PFSK-1 (cell line): ENCODE measurements around the gene NMBR. TPM values are rescaled to one million over a fixed set of nuclear protein-coding genes. Genes with fewer than 3 reads are reported as not detected.

ENCODE experiments used
- FOXP2 ChIP-seq: optimal IDR thresholded peaks from 2 replicates; pipeline ENCODE3; 2011; ENCODE audit warnings: borderline replicate concordance, control low read depth, inconsistent platforms; ENCODE audit not compliant: insufficient read depth; ENCODE audit errors: extremely low read length, extremely low read depth
- POLR2AphosphoS5 ChIP-seq: IDR thresholded peaks from 2 replicates; pipeline ENCODE4 v1.6.1; 2012; ENCODE audit warnings: low read depth, mild to moderate bottlenecking, control low read depth, low read length, moderate library complexity
- REST ChIP-seq, 2 experiments: IDR thresholded peaks; 2 replicates each; pipeline versions ENCODE4 v1.6.1 to v1.8.0; 2011 to 2012; ENCODE audit warnings: low read depth in 2 of 2, low read length in 2 of 2, control low read depth in 1 of 2, inconsistent platforms in 1 of 2, mild to moderate bottlenecking in 1 of 2, moderate library complexity in 1 of 2; ENCODE audit not compliant: insufficient read depth in 1 of 2
- SIN3A ChIP-seq: IDR thresholded peaks from 2 replicates; pipeline ENCODE4 v1.6.1; 2012; ENCODE audit warnings: mild to moderate bottlenecking, low read length, moderate library complexity, borderline replicate concordance; ENCODE audit not compliant: insufficient read depth
- TAF1 ChIP-seq: IDR thresholded peaks from 2 replicates; pipeline ENCODE4 v1.6.1; 2012; ENCODE audit warnings: low read length, control low read depth, borderline replicate concordance; ENCODE audit not compliant: insufficient read depth
- polyA plus RNA-seq: library from polyadenylated mRNA; unstranded; fragments of >200 nt; gene quantifications from one replicate; pipeline ENCODE4 v1.2.1, GENCODE V29; 2012; ENCODE audit warnings: low read depth, missing spikeins; ENCODE audit not compliant: insufficient read length

Gene NMBR
- polyA plus RNA-seq = not detected

- TF ChIP-seq TAF1 = peak; percentile 83
- TF ChIP-seq SIN3A = peak; percentile 90
- TF ChIP-seq POLR2AphosphoS5 = peak; percentile 89
- peak; percentile 57 to 62; a peak in 2 of 4 replicates for TF ChIP-seq REST (IDR thresholded peaks at IDR 0.05; ENCODE audit: insufficient read depth in 1 of 2, low read depth in 2 of 2, low read length in 2 of 2)
- TF ChIP-seq FOXP2 = peak; percentile 93
These were observed at the start of gene NMBR, which contains the start of gene VTA1 for GRCh38 chr6:142146828-142147662. NMBR (minus strand) TSS chr6:142147122; CDS start chr6:142088658, 58,464 bp downstream. VTA1 (plus strand) TSS chr6:142147263; CDS start chr6:142147288, 25 bp downstream.

GRCh38 chr6:142195862-142196541 lies 49.1 kb upstream of the NMBR start:
- TF ChIP-seq FOXP2 = no peak
- TF ChIP-seq POLR2AphosphoS5 = no peak
- no peak for TF ChIP-seq TAF1
- TF ChIP-seq SIN3A = no peak
- TF ChIP-seq REST (IDR thresholded peaks at IDR 0.05; ENCODE audit: insufficient read depth in 1 of 2, low read depth in 2 of 2, low read length in 2 of 2) = no peak

- no peak for TF ChIP-seq SIN3A
- no peak for TF ChIP-seq TAF1
- no peak for TF ChIP-seq REST (IDR thresholded peaks at IDR 0.05; ENCODE audit: insufficient read depth in 1 of 2, low read depth in 2 of 2, low read length in 2 of 2)
- no peak for TF ChIP-seq FOXP2
- no peak for TF ChIP-seq POLR2AphosphoS5
These were observed 46.7 kb upstream of the NMBR start for GRCh38 chr6:142193621-142194020.

DNA sequence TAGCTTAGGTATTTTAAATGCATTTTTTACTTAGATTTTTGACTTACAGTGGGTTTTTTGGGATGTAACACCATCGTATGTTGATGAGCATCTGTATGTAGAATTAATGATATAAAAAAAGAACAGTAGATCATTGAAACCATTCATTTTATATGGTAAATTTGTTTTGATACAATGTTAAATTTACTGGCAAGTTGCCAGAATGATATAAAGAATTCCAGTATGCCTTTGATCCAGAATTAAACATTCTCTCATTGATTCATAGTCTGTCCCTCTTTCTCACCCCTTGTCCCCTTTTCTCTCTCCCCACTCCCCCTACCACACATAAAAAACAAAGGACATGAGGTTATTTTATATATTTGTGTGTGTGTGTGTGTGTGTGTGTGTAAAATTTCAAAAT lies 45.4 kb upstream of the NMBR start:
- TF ChIP-seq FOXP2 (no peak), POLR2AphosphoS5 (no peak), TAF1 (no peak), SIN3A (no peak), REST (IDR thresholded peaks at IDR 0.05; ENCODE audit: insufficient read depth in 1 of 2, low read depth in 2 of 2, low read length in 2 of 2) (no peak)
